MCF 10A (cell line): ENCODE results near the gene VASN. TPM values are rescaled to one million over a fixed set of nuclear protein-coding genes. Genes with fewer than 3 reads are reported as not detected.

Experiments used
- BruUV-seq: library from RNA; stranded (reverse); fragments of 400-500 nt; replicated peaks from 2 replicates; lab custom pipeline; 2021; lab: Mats Ljungman, UMichigan
- CTCF ChIA-PET: fragments of 300-600 bp; sonication (Branson Sonifier 250); formaldehyde crosslinking; extraction: SDS; loops from one replicate; lab custom pipeline; 2021; ENCODE audit warnings: antibody characterized with exemption, inconsistent platforms; lab: Yijun Ruan, JAX
- POLR2A ChIA-PET: fragments of 300-600, 350-650 bp; sonication (Branson Sonifier 250); formaldehyde crosslinking; extraction: SDS; loops from one replicate; lab custom pipeline; 2020; ENCODE audit warnings: antibody characterized with exemption, inconsistent platforms; lab: Yijun Ruan, JAX
- DNase-seq: peaks from one replicate; pipeline ENCODE4 v3.0.0-alpha.2; 2018; ENCODE audit not compliant: unreplicated experiment
- H3K27ac Mint-ChIP-seq: one replicate; pipeline ENCODE4 v1.8.0; 2022; ENCODE audit warnings: mild to moderate bottlenecking, low read depth, mixed read lengths; ENCODE audit not compliant: unreplicated experiment
- H3K27me3 Mint-ChIP-seq: one replicate; pipeline ENCODE4 v1.8.0; 2022; ENCODE audit warnings: mixed read lengths; ENCODE audit not compliant: insufficient read depth, unreplicated experiment
- H3K36me3 Mint-ChIP-seq: one replicate; pipeline ENCODE4 v1.8.0; 2022; ENCODE audit warnings: mild to moderate bottlenecking, moderate library complexity, mixed read lengths; ENCODE audit not compliant: insufficient read depth, unreplicated experiment
- H3K4me1 Mint-ChIP-seq: one replicate; pipeline ENCODE4 v1.8.0; 2022; ENCODE audit warnings: mixed read lengths; ENCODE audit not compliant: insufficient read depth, unreplicated experiment
- H3K4me3 Mint-ChIP-seq: one replicate; pipeline ENCODE4 v1.8.0; 2022; ENCODE audit warnings: mild to moderate bottlenecking, moderate library complexity, mixed read lengths; ENCODE audit not compliant: unreplicated experiment
- H3K9me3 Mint-ChIP-seq: one replicate; pipeline ENCODE4 v1.8.0; 2022; ENCODE audit warnings: mixed read lengths; ENCODE audit not compliant: unreplicated experiment
- CTCF ChIP-seq: fragments of 200-600 bp; IDR thresholded peaks from one replicate; pipeline ENCODE4 v1.8.0; 2022; ENCODE audit warnings: antibody characterized with exemption, mild to moderate bottlenecking; ENCODE audit not compliant: unreplicated experiment
- intact Hi-C: fragments of 100-400 bp; cut with micrococcal nuclease; formaldehyde crosslinking; loops from 2 replicates; pipeline ENCODE4 v1.14.1; 2022
- total RNA-seq: library from RNA; stranded (reverse); gene quantifications from 2 replicates; pipeline ENCODE4 v1.2.3, GENCODE V29; 2022

Gene VASN
- total RNA-seq, 1 experiment from 2014 or later, result 4.0 TPM

- H3K27me3 Mint-ChIP-seq, result no peaks in the 10 kb centered on the region
- H3K4me1 Mint-ChIP-seq, result peaks cover under 1% of the 10 kb centered on the region
- POLR2A ChIA-PET, result no interaction called here
- no TSS peak for BruUV-seq
- no peak overlapping the region for H3K4me3 Mint-ChIP-seq
- CTCF ChIA-PET, result interaction anchor here (0.7 to 10.1 kb wide), 9 partner anchors 10 to 135 kb away, joined by 3 to 263 read pairs (median 5); partner anchors contain the start of gene VASN
- no peak overlapping the region for H3K27ac Mint-ChIP-seq
- peaks cover 14% of the 10 kb centered on the region for H3K36me3 Mint-ChIP-seq
- no peak for TF ChIP-seq CTCF
- intact Hi-C loops, result loop anchor here (5.0 kb wide), 3 partner anchors 113 to 203 kb away; partner anchors contain the start of gene TFAP4
- DNase-seq, result no peak
- no peaks in the 10 kb centered on the region for H3K9me3 Mint-ChIP-seq
Observed at GRCh38 chr16:4404967-4405696, 33.5 kb downstream of the VASN start.

- H3K27ac Mint-ChIP-seq, result no peak overlapping the region
- H3K36me3 Mint-ChIP-seq, result peaks cover 15% of the 10 kb centered on the region
- ChIA-PET CTCF (interaction anchor here (0.6 to 1.8 kb wide), 2 partner anchors 32 to 141 kb away, joined by 4 to 5 read pairs; no protein-coding TSS in a partner anchor), POLR2A (interaction anchor here (0.8 kb wide), 1 partner anchor 76 kb away, joined by 3 read pairs; no protein-coding TSS in a partner anchor)
- no peak overlapping the region for H3K4me3 Mint-ChIP-seq
- H3K4me1 Mint-ChIP-seq, result peaks cover 14% of the 10 kb centered on the region
- DNase-seq, result no peak
- H3K9me3 Mint-ChIP-seq, result no peaks in the 10 kb centered on the region
- TF ChIP-seq CTCF, result no peak
- H3K27me3 Mint-ChIP-seq, result no peaks in the 10 kb centered on the region
- intact Hi-C loops, result no loop called here
- no TSS peak for BruUV-seq
Observed at GRCh38 chr16:4407543-4408322, 36.1 kb downstream of the VASN start.

GRCh38 chr16:4408323-4408690 lies 36.7 kb downstream of the VASN start:
- no peak for DNase-seq
- Mint-ChIP-seq H3K27me3 (no peaks in the 10 kb centered on the region), H3K36me3 (peaks cover 15% of the 10 kb centered on the region), H3K4me1 (peaks cover 14% of the 10 kb centered on the region), H3K27ac (no peak overlapping the region), H3K9me3 (no peaks in the 10 kb centered on the region), H3K4me3 (no peak overlapping the region)
- CTCF ChIA-PET, result interaction anchor here (0.6 to 0.9 kb wide), 5 partner anchors 8 to 638 kb away, joined by 3 to 4 read pairs (median 3); no protein-coding TSS in a partner anchor
- no TSS peak for BruUV-seq
- POLR2A ChIA-PET, result interaction anchor here (0.8 kb wide), 1 partner anchor 76 kb away, joined by 3 read pairs; no protein-coding TSS in a partner anchor
- no peak for TF ChIP-seq CTCF
- intact Hi-C loops, result no loop called here
